ENCODE measurements around the gene KLF6.

KLF6 gene

DNA sequence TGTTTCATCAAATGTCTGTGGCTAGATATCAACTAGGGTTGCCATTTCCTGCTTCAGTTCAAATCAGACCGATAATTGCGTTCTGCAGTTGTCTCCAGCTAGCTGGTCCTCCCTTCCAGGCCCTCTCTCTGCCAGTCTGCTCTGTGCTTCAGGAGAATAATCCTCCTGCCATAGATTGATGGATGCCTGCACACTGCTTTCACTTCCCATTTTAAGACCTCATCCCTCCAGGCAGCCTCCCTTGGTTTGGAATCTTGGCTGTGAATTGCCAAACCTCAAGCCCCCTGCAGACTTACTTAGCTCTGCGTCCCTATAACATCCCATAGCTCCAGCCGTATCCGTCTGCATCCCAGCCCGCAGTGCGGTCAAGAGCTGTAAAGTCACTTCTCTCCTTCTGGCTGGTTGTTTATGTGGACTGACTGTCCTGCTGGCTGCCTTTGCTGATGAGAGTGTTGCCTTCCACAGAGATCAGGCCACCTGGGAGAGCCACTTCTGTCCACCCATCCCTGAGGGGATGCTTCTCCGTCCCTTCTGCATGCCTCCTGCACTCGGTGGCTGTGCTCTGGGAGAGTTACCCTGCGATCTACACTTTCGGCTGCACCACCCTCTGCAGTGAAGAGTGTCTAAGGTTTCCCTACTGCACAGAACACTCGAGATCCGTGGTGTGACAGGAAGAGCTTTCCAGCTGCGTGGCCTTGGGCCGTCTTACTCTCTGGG lies 22.4 kb upstream of the KLF6 start:
- no peaks in the 10 kb centered on the region for H3K27me3 ChIP-seq (ENCODE audit: control insufficient read depth, insufficient read depth, low read length)
- H3K4me1 ChIP-seq (ENCODE audit: control insufficient read depth, insufficient read depth, low read length), result peaks cover 11% of the 10 kb centered on the region
- no peaks in the 10 kb centered on the region for H3K36me3 ChIP-seq (ENCODE audit: control insufficient read depth, insufficient read depth, low read length)
- no peak overlapping the region for H3K9ac ChIP-seq (ENCODE audit: low read length)
- H3K27ac ChIP-seq (ENCODE audit: low read depth, low read length), result no peak overlapping the region
- H3K4me3 ChIP-seq (ENCODE audit: low read length), result peak overlapping the region; percentile 6

DNA sequence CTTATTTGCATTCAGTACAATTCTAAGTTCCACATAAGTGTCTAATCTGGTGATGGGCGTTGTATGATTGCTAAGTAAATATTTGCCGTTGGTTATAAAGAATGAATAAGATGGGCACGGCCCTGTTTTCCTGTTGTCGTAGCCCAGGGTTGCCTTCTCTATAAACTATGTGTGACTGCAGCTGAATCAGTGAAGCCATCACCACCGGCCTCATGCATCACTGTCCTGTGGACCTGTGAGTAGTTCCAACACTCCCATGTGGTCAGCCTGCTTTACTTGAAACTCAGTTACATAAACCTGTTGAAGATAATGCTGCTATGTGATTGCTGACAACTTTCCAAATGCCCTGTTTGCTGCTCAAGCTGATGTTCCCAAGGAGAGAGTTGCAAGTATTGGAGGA lies 21.6 kb upstream of the KLF6 start:
- Histone ChIP-seq H3K27ac (ENCODE audit: low read depth, low read length) (no peak overlapping the region), H3K27me3 (ENCODE audit: control insufficient read depth, insufficient read depth, low read length) (no peaks in the 10 kb centered on the region), H3K9ac (ENCODE audit: low read length) (no peak overlapping the region), H3K4me1 (ENCODE audit: control insufficient read depth, insufficient read depth, low read length) (peaks cover 11% of the 10 kb centered on the region), H3K4me3 (ENCODE audit: low read length) (no peak overlapping the region), H3K36me3 (ENCODE audit: control insufficient read depth, insufficient read depth, low read length) (no peaks in the 10 kb centered on the region)

DNA sequence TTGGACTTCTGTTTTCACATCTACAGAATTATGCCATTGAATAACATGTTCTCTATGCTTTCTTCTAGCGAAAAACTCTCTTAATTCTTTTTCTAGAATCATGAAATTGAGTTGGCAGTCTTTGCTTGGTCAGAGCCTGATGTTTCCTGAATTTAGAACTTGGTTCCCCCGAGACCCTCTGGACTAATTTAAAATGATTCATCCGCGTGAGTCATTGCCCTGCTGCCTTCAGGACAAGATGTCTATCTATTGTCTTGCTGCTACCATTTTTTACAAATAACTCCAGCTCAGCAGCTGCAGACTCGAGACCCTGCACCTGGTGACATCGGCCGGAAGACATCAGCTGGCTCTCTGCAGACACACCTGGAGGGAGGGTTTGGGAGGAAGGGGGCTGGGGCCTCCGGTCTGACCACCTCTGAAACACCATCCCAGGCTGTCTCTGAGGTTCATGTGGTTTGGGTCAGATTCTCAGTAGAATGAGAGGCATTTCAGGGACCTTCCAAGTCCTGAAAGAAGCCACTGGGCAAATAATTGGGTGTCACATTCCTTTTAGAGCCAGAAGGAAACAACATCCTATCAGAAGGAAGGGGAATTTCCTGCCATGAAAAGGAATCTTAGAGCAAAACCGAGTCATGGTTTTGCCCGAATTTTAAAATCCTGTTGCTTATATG lies 20.9 kb upstream of the KLF6 start:
- no peak overlapping the region for H3K9ac ChIP-seq (ENCODE audit: low read length)

DNA sequence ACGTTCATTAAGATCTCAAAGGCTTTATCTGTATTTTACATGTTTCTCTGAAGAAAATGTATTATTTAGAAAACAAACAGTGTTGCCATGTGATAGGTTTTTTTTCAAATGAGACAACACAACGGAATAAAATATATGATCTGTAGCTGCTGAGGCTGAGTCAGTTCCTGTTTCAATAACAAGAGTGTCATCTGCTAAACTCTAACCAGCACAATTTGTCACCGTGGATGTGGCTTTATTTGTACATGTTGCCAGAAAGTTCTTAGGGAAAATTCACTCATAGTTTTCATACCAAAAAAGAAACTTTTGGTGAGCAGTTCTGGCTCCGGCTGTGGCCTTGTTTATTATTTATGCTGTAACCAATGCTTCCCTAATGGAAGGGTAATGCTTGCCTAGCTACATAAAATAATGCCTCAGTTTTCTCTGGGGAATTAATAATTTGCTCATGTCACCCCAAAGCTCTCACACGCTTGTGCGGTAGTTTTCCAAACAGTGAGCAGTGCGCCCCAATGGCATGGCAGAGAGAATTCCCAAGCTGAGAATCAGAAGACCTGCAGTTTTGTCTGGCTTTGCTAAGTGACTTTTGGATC lies 20.3 kb upstream of the KLF6 start:
- H3K36me3 ChIP-seq (ENCODE audit: control insufficient read depth, insufficient read depth, low read length), result no peaks in the 10 kb centered on the region
- peaks cover 5% of the 10 kb centered on the region for H3K4me1 ChIP-seq (ENCODE audit: control insufficient read depth, insufficient read depth, low read length)
- no peaks in the 10 kb centered on the region for H3K27me3 ChIP-seq (ENCODE audit: control insufficient read depth, insufficient read depth, low read length)
- no peak overlapping the region for H3K9ac ChIP-seq (ENCODE audit: low read length)
- H3K4me3 ChIP-seq (ENCODE audit: low read length), result peak overlapping the region; percentile 18
- peak overlapping the region; percentile 73 for H3K27ac ChIP-seq (ENCODE audit: low read depth, low read length)

More for the DNA sequence above, 20.9 kb upstream of the KLF6 start:
- H3K4me1 ChIP-seq (ENCODE audit: control insufficient read depth, insufficient read depth, low read length), result peaks cover 7% of the 10 kb centered on the region
- peak overlapping the region; percentile 73 for H3K27ac ChIP-seq (ENCODE audit: low read depth, low read length)
- H3K36me3 ChIP-seq (ENCODE audit: control insufficient read depth, insufficient read depth, low read length), result no peaks in the 10 kb centered on the region
- no peaks in the 10 kb centered on the region for H3K27me3 ChIP-seq (ENCODE audit: control insufficient read depth, insufficient read depth, low read length)
- H3K4me3 ChIP-seq (ENCODE audit: low read length), result peak overlapping the region; percentile 18

DNA sequence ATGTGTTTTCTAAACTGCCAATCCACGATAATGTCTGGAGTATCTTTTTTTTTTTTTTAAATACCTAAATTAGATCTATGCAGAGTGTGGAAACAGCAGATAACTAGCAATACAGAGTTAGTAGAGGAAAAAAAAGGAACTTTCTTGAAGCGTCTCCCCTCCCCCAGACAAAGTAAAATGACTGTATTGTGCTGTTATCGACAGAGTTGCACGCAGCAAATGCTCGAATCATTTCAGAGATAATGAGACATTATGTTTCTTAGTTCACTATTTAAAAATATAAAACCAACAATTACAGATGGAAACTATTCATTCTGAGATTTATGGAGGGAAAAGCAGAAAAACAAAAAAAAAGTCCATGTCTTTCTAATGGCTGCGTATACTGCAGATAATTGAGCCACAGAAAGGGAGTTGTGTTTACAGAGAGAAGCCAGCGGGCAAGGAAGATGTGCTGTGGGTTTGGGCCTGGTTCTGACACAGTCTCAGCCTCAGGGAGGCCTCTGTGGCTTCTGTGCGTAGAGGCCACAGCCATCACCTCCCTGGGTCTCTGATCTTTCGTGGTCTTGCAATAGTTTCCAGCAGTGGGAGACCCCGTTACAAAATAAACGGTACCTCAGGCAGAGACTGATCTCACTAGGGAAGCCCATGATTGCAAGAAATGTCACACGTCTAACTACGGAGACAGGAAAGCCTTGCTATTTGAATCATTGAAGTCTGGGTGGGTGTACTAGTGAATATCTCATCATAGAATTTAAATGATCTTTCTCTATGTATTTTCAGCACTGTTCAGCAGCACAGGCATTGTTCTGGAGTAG lies 19.1 kb upstream of the KLF6 start:
- H3K4me1 ChIP-seq (ENCODE audit: control insufficient read depth, insufficient read depth, low read length), result peaks cover 3% of the 10 kb centered on the region
- no peak overlapping the region for H3K27ac ChIP-seq (ENCODE audit: low read depth, low read length)
- no peak overlapping the region for H3K4me3 ChIP-seq (ENCODE audit: low read length)
- H3K36me3 ChIP-seq (ENCODE audit: control insufficient read depth, insufficient read depth, low read length), result no peaks in the 10 kb centered on the region
- no peak overlapping the region for H3K9ac ChIP-seq (ENCODE audit: low read length)
- no peaks in the 10 kb centered on the region for H3K27me3 ChIP-seq (ENCODE audit: control insufficient read depth, insufficient read depth, low read length)

DNA sequence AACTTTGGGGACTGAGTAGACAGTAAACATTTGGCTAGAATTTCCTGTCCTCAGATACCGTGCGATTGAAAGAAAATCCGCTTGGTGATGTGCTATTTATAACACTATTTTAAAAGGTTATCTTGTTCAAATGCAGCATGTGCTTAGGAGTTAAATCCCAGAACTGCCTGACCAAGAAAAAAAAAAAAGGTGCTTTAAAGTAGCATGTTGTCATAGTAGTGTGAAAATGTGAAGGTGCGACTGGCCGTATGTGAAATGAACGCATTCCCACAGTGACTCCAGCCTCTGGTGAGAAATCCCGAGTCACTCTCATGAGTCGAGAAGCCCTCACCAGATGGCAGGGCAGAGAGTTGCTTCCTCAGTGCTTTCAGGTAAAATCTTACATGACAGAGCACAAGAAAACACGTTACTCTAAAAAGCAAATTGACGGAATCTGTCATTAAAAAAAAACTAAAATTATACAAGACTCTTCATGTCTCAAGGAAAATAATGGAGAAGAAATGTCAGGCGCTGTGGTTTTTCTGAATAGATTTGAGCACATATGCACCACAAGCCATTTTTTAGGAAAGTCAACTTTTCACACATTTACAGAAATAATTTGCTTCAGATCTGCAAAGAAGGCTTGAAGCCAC lies 18.4 kb upstream of the KLF6 start:
- no peak overlapping the region for H3K9ac ChIP-seq (ENCODE audit: low read length)
- H3K4me1 ChIP-seq (ENCODE audit: control insufficient read depth, insufficient read depth, low read length), result peaks cover under 1% of the 10 kb centered on the region
- H3K27ac ChIP-seq (ENCODE audit: low read depth, low read length), result no peak overlapping the region
- no peaks in the 10 kb centered on the region for H3K27me3 ChIP-seq (ENCODE audit: control insufficient read depth, insufficient read depth, low read length)
- H3K4me3 ChIP-seq (ENCODE audit: low read length), result no peak overlapping the region
- H3K36me3 ChIP-seq (ENCODE audit: control insufficient read depth, insufficient read depth, low read length), result no peaks in the 10 kb centered on the region

DNA sequence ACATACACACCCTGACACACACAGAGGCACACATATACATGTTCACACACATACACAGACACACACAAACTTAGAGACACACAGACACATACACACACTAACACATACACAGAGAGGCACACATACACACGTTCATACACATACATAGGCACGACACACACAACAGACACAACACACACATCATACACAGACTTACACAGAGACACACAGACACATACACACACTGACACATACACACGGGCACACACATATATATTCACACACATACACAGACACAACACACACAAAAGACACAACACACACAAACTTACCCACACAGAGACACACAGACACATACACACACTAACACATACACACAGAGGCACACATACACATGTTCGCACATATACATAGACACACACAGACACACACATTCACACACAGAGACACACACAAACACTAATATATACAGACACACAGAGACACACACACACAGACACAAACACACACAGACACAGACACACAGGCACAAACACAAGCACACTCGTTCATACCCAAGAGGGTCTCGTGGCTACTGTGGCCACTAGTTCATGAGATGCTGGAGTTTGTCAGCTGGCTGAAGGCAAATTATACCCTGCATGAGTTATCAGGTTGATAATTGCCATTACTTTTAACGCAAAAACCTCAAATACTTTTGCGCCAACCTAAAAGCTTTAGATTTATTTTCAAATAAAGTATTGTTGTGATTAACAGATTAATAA lies 17.7 kb upstream of the KLF6 start:
- H3K4me1 ChIP-seq (ENCODE audit: control insufficient read depth, insufficient read depth, low read length), result no peaks in the 10 kb centered on the region
- H3K36me3 ChIP-seq (ENCODE audit: control insufficient read depth, insufficient read depth, low read length), result no peaks in the 10 kb centered on the region
- H3K27ac ChIP-seq (ENCODE audit: low read depth, low read length), result no peak overlapping the region
- no peak overlapping the region for H3K4me3 ChIP-seq (ENCODE audit: low read length)
- H3K27me3 ChIP-seq (ENCODE audit: control insufficient read depth, insufficient read depth, low read length), result no peaks in the 10 kb centered on the region
- H3K9ac ChIP-seq (ENCODE audit: low read length), result no peak overlapping the region

DNA sequence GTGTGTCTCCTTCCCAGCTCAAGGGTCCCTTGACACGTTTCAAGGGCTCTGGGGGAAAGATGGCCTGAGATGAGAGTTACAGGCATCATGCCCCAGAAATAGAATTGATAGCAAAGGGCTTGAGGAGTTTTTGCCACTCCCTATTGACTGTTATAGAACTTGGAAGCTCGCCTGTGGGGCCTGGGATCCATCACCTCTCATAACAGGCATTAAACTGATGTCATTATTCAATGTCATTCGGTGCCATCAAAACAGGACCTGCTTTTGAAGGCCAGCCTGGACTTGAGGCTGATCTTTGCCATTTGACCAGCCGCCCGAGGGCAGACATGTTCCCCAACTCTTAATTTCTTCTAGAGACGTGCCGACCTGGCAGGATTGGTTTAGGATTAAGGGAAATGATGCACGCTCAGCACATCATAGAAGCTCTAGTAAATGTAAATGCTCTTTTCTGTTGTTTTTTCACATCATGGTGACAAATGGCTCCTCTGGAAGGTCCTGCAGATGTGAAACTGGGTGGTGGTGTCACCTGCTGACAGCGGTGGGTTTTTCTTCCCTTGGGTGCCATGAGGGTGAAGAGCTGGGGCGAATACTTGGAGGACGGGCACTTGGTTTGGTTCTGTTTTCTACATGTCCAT lies 16.7 kb upstream of the KLF6 start:
- H3K9ac ChIP-seq (ENCODE audit: low read length), result no peak overlapping the region
- H3K4me1 ChIP-seq (ENCODE audit: control insufficient read depth, insufficient read depth, low read length), result no peaks in the 10 kb centered on the region
- H3K27me3 ChIP-seq (ENCODE audit: control insufficient read depth, insufficient read depth, low read length), result no peaks in the 10 kb centered on the region
- H3K4me3 ChIP-seq (ENCODE audit: low read length), result no peak overlapping the region
- H3K36me3 ChIP-seq (ENCODE audit: control insufficient read depth, insufficient read depth, low read length), result no peaks in the 10 kb centered on the region
- H3K27ac ChIP-seq (ENCODE audit: low read depth, low read length), result no peak overlapping the region

DNA sequence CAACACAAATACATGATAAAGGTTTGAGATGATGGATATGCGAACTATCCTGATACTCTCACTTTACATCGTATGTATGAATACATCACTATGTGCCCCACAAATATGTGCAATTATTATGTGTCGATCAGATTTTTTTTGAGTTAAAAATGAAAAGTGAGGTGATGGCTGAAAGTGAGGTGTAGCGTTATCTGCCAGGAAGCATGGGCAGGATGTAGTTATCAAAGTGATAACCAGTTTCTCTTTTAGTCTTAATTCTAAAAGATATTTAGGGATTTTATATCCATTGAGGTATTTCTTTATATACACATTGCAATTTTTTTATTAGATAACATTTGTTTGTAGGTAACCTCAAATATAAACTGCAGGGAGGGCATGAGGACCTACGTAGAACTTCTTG lies 15.6 kb upstream of the KLF6 start:
- Histone ChIP-seq H3K4me1 (ENCODE audit: control insufficient read depth, insufficient read depth, low read length) (no peaks in the 10 kb centered on the region), H3K36me3 (ENCODE audit: control insufficient read depth, insufficient read depth, low read length) (no peaks in the 10 kb centered on the region), H3K9ac (ENCODE audit: low read length) (no peak overlapping the region), H3K27ac (ENCODE audit: low read depth, low read length) (no peak overlapping the region), H3K27me3 (ENCODE audit: control insufficient read depth, insufficient read depth, low read length) (no peaks in the 10 kb centered on the region), H3K4me3 (ENCODE audit: low read length) (no peak overlapping the region)

DNA sequence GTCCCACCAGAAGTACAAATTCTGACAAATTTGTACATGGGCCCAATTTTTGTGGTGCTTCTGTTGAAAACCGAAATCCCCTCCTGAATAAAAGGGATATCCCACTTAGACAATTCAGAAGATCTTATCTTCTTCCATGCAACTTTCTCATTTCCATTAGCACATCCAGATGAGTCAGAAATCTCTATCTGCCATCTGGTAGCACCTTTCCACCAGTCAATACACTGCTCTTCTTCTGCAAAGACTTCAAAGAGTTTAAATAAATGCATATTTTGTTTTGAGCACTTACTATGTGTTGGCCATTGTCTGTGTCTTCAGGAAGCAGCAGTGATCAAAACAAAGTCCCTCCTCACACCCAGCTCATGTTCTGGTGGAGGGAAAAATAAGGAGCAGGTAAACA lies 12.7 kb upstream of the KLF6 start:
- no peak overlapping the region for H3K27ac ChIP-seq (ENCODE audit: low read depth, low read length)
- no peaks in the 10 kb centered on the region for H3K4me1 ChIP-seq (ENCODE audit: control insufficient read depth, insufficient read depth, low read length)
- H3K9ac ChIP-seq (ENCODE audit: low read length), result no peak overlapping the region
- no peaks in the 10 kb centered on the region for H3K36me3 ChIP-seq (ENCODE audit: control insufficient read depth, insufficient read depth, low read length)
- H3K27me3 ChIP-seq (ENCODE audit: control insufficient read depth, insufficient read depth, low read length), result no peaks in the 10 kb centered on the region
- no peak overlapping the region for H3K4me3 ChIP-seq (ENCODE audit: low read length)

DNA sequence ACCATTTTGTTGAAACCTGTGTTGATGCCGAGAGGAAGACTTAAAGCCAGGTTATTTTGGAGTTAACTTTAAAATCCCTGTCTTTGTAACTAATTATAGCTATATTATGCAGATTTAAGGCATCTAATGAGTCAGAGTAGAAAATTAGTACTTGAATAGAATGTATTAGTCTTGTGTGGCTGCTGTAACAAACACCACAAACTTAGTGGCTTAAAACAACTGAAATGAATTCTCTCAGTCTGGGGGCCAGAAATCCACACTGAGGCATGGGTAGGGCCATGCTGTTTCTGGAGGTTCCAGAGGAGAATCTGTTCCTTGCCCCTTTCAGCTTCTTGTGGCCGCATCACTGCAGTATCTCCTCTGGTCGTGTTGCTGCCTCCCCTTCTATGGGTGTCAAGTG lies 8.5 kb upstream of the KLF6 start:
- Histone ChIP-seq H3K4me1 (ENCODE audit: control insufficient read depth, insufficient read depth, low read length) (no peaks in the 10 kb centered on the region), H3K27me3 (ENCODE audit: control insufficient read depth, insufficient read depth, low read length) (no peaks in the 10 kb centered on the region), H3K4me3 (ENCODE audit: low read length) (no peak overlapping the region), H3K27ac (ENCODE audit: low read depth, low read length) (no peak overlapping the region), H3K36me3 (ENCODE audit: control insufficient read depth, insufficient read depth, low read length) (no peaks in the 10 kb centered on the region), H3K9ac (ENCODE audit: low read length) (no peak overlapping the region)

Measured in rectal smooth muscle tissue (tissue), 1 donor.